ENCODE measurements around the gene HOMER2.

Gene HOMER2

DNA sequence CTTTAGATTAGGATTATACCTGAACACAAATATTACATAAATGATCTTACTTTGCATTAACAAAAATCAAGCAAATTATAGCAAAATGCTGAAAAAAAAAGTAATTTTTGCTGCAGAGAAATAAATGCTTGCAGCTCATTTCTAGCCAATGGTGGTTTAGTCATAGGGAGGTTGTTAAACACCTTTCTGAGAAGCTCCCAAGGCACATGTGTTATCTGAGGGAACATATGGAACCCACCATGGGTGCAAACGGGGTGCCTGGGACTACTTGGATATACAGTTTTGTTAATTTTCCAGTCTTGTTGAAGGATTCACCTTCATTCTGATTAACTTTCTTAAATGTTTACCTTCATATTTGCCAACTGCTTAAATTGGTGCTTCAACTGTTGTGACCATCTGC is 24.6 kb upstream of the HOMER2 start:
- no peak for TF ChIP-seq POLR2A (IDR thresholded peaks at IDR 0.05; ENCODE audit: low read depth, low read length)
- no peak for DNase-seq (ENCODE audit: insufficient read length, low spot score)
- no peak for FAIRE-seq

DNA sequence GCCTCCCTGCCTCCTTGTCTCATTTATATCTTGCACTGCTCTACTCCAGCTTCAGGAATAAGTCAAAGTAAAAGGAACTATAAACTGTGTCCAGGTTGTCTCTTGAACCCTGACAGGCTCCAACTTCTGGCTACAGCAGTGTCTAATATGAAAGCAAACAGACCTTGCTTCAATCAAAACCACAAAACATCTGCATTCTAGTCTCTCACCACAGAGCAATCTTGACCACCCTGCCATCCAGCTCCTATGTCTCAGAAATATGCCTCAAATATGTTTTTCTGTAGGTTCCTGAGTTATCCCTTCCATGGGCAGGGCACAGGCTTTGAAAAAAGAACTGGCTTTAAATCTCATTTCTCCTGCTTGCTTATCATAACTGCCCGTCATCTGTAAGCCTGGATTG is 20.5 kb upstream of the HOMER2 start:
- FAIRE-seq (no peak), DNase-seq (ENCODE audit: insufficient read length, low spot score) (no peak)
- TF ChIP-seq POLR2A (IDR thresholded peaks at IDR 0.05; ENCODE audit: low read depth, low read length) = no peak

DNA sequence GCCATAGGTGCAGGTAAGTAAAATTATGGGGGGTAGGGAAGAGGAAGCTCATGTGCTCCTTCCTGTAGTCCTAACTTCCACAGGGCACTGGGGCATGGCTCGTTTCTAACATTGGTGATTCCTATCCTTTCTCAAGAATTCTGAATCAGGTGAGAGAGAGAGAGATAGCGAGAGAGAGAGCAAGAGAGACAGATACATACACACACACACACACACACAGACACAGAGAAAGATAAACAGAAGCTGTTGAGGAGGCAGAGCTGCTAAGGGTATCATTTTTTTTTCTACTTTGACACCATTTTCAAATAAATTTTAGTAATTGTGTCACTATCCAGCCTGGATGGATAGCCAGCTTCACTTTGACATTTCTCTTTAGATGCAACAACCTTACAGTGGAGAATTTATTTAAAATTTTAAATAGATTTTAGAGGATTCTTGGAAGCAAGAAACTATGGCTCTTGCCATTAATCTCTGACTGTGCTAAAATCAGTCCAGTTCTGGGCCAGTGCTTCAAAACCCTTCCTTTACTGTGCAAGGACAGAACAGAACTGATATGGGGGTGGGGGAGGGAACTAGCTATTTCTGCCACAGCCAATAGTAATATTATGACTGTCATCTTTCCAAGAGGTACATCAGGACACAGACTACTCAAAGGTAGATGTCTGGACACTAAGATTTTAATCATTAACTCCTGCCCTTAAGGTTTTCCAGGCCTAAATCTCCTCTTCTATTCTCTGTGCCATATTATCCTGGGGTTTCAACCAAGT is 18.9 kb upstream of the HOMER2 start:
- no peak for TF ChIP-seq POLR2A (IDR thresholded peaks at IDR 0.05; ENCODE audit: low read depth, low read length)
- no peak for DNase-seq (ENCODE audit: insufficient read length, low spot score)
- FAIRE-seq = no peak

DNA sequence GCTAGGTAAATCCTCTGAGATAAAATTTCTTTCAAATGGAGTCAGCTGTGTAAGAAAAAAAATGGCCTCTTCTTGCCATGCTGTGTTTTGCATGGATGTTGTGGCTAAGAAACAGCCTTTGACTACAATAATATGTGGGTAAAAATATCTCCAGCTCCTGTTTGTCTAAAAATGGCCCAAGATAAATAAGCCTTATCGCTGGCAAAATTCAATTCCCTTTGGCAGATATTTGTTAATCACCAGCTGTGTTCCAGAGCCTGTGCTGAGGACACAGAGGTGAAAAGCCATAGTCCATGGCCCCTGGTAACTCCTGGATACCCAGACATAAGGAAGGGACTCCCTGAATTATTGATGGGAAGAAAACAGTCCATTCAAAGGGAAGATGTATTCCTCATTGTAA is 18.2 kb upstream of the HOMER2 start:
- no peak for TF ChIP-seq POLR2A (IDR thresholded peaks at IDR 0.05; ENCODE audit: low read depth, low read length)
- FAIRE-seq (no peak), DNase-seq (ENCODE audit: insufficient read length, low spot score) (no peak)

DNA sequence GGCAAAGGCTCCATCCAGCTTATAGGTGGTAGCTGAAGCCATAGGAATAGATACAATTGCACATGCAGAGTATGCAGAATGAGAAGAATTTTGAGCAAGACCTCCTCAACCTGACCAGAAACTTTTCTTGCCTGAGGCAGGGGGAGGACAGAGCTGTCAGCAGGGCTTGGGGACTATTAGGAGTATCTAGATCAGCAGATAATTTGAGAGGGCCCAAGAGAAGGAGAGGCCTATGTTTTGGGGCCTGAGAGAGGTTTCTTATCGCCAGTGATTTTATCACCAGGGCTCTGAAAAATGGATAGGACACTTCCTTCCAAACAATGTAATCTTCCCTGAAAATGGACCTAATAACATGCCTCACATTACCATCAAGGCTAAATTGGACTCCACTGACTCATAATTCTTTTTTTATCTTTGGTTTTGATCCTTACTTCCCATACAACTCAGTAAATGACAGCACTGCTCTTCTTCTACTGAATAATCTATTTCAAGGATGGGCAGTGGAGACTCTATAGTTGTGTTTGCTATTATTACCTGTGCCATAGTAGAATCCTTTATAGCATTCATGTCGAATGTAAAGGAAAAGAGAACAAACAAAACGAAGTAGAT is 17.7 kb upstream of the HOMER2 start:
- no peak for TF ChIP-seq POLR2A (IDR thresholded peaks at IDR 0.05; ENCODE audit: low read depth, low read length)
- DNase-seq (ENCODE audit: insufficient read length, low spot score) = no peak
- no peak for FAIRE-seq

DNA sequence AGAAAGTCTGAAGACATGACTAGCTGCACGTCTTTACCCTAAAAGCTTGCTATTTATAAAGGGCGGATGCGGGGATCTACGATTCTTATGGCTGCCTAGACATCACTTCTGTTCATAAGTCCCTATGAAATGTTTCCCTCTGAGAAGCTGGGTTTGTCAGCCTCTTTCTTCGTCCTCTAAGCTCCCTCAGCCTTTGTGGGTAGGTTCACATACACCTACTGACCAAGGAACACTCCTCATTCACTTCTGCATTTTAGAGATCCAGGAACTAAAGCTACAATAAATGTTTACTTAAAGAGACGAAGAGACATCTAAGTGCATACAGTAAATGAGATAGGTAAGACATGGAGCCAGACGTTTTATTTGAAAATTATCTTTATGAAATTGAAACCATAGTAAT is 16.8 kb upstream of the HOMER2 start:
- DNase-seq (ENCODE audit: insufficient read length, low spot score) = no peak
- no peak for TF ChIP-seq POLR2A (IDR thresholded peaks at IDR 0.05; ENCODE audit: low read depth, low read length)
- FAIRE-seq = no peak

DNA sequence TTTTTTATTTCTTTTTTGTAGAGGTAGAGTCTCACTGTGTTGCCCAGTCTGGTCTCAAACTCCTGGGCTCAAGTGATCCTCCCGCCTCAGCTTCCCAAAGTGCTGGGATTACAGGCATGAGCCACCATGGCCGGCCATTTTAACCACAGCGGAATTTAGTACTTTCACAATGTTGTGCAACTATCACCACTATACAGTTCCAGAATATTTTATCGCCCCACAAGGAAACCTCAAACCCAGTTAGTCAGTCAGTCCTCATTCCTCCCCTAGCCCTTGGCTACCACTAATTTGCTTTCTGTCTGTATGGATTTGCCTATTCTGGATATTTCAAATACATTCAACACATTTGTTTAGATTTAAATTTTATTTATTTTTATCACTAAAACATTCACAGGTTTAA is 15.5 kb upstream of the HOMER2 start:
- no peak for TF ChIP-seq POLR2A (IDR thresholded peaks at IDR 0.05; ENCODE audit: low read depth, low read length)
- no peak for FAIRE-seq
- no peak for DNase-seq (ENCODE audit: insufficient read length, low spot score)

DNA sequence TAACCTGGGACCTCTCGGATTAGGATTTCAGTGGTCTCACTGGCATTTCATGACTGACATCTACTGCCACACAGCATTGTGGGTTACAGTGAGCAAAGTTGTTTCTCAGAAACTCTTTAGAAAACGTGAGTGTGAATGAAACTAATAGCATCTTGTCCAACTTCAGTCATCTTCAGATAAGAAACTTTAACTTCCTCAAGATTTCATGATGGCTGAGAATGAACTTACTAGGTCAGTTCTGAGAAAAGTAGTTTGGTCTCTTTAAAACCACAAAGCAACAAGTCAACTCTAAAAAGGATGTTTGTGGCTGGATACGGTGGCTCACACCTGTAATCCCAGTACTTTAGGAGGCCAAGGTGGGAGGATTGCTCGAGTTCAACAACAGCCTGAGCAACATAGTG is 14.2 kb upstream of the HOMER2 start:
- FAIRE-seq (no peak), DNase-seq (ENCODE audit: insufficient read length, low spot score) (no peak)
- no peak for TF ChIP-seq POLR2A (IDR thresholded peaks at IDR 0.05; ENCODE audit: low read depth, low read length)

DNA sequence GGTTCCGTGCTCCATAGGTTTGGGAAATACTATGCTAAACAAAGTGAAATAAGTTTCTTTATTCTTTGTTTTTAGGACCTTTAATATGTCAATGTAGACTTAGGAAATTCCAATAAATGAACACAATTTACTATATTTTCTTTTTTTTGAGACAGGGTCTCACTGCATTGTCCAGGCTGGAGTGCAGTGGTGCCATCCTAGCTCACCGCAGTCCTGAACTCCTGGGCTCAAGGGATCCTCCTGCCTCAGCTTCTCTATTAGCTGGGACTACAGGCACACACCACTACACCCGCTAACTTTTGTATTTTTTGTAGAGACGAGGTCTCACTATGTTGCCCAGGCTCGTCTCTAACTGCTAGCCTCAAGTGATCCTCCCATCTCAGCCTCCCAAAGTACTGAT is 12.4 kb upstream of the HOMER2 start:
- DNase-seq (ENCODE audit: insufficient read length, low spot score) = no peak
- no peak for TF ChIP-seq POLR2A (IDR thresholded peaks at IDR 0.05; ENCODE audit: low read depth, low read length)
- no peak for FAIRE-seq

DNA sequence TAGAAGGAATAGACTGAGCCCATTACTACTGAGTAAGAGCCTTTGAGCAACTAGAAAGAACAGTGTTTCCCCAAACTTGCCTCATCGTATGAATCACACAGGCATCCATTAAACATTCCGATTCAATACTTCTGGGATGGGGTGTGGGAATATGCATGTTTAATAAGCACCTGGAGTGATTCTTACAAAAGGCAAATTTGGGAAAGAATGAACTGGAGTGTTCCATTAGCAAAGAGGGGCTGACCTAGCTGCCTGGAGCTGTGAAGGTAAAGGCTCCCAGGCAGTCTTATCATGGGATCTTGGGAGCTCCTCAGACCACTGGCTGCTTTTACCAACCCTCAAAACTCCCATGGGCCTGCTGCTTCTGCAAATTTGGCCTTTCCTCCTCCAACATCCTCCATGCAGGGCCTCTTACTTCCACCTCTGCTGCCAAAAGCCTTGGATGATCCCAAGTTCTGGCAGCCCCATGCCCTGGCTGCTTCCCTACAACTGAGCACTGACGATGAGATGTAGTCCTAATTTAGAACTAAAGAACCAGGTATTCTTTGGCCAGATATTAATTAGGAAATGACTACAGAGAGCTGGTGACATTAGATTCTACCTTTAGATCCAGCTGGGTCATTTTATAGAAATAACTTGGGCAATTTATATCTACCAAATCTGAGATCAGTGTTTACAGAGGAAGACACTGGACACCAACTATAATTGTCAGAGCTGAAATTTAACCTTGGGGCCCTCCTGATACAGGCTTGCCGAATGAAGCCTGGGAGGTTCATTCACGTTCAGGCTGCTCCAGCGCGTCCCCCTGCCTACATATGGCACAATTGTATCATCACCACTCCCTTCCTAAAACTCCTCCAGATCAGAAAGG is 11.2 kb upstream of the HOMER2 start:
- DNase-seq (ENCODE audit: insufficient read length, low spot score) (no peak), FAIRE-seq (no peak)
- no peak for TF ChIP-seq POLR2A (IDR thresholded peaks at IDR 0.05; ENCODE audit: low read depth, low read length)

DNA sequence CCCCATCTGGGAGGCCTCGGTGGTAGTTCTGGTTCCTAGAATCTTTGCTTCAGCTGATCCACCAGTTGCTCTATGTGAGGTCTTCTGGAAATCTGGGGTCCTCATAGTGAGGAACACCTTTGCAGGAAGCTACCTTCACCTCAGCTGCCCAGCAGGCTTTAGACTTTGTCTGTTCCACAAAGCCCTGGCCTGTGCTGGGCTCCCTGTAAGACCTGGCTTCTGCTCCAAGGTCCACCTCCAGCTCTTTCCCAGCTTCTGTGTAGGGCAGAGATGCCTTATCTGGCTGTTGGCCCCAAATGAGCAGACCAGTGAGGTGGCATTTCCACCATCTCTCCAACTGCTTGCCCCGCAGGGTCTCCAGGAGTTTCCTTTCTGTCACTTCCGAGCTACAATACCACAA is 8.2 kb upstream of the HOMER2 start:
- no peak for TF ChIP-seq POLR2A (IDR thresholded peaks at IDR 0.05; ENCODE audit: low read depth, low read length)
- DNase-seq (ENCODE audit: insufficient read length, low spot score) (no peak), FAIRE-seq (no peak)

DNA sequence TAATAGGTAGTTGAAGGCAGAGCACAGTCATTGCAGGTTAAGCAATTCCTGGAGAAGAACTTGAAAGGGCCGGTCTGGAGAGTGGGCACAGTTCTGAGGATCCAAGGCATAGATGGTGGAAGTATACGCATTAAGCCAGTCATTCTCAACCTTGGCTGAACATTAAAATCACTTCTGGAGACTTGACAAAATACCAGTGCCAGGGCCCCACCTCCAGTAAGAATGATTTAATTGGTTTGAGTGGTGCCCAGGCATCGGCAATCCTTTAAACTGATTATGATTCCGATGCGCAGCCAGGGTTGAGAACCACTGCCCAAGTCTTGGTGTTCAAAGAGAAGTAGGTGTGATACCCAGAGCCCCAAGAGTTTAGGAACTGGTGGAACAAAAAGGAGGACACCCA is 6.9 kb upstream of the HOMER2 start:
- no peak for TF ChIP-seq POLR2A (IDR thresholded peaks at IDR 0.05; ENCODE audit: low read depth, low read length)
- FAIRE-seq = no peak
- no peak for DNase-seq (ENCODE audit: insufficient read length, low spot score)

DNA sequence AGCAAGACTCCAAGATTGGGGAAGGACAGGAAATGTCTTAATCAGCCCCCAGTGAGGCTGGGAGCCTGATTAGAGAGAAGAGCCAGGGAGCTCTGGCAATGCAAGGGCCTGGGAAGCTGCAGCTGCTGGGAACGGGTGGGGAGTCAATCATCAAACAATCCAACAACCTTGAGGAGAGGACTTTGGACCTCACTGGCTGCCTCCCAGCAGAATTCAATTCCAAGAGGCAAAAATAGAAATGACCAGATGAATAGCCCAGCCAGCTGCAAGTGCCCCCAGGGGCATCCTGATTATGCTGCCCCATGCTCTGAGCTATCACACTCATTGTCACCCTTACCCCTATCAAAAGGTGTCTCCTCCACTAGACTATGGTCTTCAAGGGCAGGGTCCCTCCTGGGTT is 6.1 kb upstream of the HOMER2 start:
- FAIRE-seq (no peak), DNase-seq (ENCODE audit: insufficient read length, low spot score) (no peak)
- TF ChIP-seq POLR2A (IDR thresholded peaks at IDR 0.05; ENCODE audit: low read depth, low read length) = no peak

DNA sequence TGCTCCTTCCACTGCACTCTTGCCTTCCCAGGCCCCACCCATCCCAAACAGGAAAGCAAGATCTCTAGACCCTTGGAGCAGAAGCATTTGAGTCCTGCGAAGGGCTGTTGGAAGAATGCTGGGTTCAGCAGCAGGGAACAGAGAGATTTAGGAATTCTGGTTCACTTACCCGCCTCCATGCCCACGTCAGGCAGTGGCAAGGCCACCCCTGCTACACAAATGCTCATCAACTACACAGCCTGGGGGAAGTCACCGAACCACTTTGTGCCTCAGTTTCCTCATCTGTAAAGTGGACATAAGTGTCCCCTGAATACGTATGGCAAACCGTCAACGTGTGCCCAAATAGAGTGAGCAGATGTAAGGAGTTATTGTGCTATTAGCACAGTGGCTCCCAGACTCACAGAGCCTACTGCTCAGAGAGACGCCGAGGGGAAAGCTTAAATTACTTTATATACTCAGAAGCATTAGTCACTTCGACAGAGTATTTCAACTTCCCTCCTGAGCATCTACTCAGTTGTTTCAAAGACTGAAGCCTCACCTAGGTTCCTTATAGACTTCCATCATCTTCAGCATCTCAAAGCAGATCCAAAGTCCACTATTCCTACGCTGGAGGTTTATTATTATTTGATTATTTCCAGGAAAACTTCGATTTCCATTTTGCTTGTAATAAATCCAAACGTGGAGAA is 905 bp downstream of the HOMER2 start:
- DNase-seq (ENCODE audit: insufficient read length, low spot score) (no peak), FAIRE-seq (no peak)

More for the DNA sequence above, 905 bp downstream of the HOMER2 start:
- no peak for TF ChIP-seq POLR2A (IDR thresholded peaks at IDR 0.05; ENCODE audit: low read depth, low read length)

Measured in H54 (cell line).